Lower leg skin (tissue), 4 donors: ENCODE data around the gene MRPL33. TPM values are rescaled to one million over a fixed set of nuclear protein-coding genes. Genes with fewer than 3 reads are reported as not detected.
A peak's percentile ranks its signal among the peaks of the same experiment; 100 is the strongest.
"Not testable (repeated sequence)": the region's sequence is repeated elsewhere in the genome, so short reads cannot be mapped to it uniquely, and the experiment has no call there.

Experiments used
- DNase-seq, 2 donors: peaks; one replicate each; pipeline ENCODE4 v3.0.0-alpha.2; 2019; ENCODE audit warnings: low spot score in 2 of 2
- H3K4me3 ChIP-seq: fragments of 200-600 bp; sonication (generic); 2 replicates; pipeline ENCODE4 v1.5.1; 2017; ENCODE audit warnings: mild to moderate bottlenecking, low read depth; ENCODE audit not compliant: poor library complexity, severe bottlenecking
- POLR2A ChIP-seq, 2 donors: fragments of 450-650 bp; IDR thresholded peaks; one replicate each; pipeline ENCODE4 v1.6.1; 2016 to 2017; ENCODE audit warnings: antibody characterized with exemption in 2 of 2, mild to moderate bottlenecking in 1 of 2, moderate library complexity in 1 of 2
- WGBS, 2 donors: methylation state at CpG; one replicate each; pipeline ENCODE4 v1.1.5; 2018; 5-methylcytosine and 5-hydroxymethylcytosine counted together
- intact Hi-C: fragments of 100-400 bp; cut with DNase I; formaldehyde crosslinking; loops from one replicate; pipeline ENCODE4 v1.15.0; 2023; ENCODE audit warnings: low total_unique reads
- total RNA-seq, 4 donors: library from RNA; depleted of rRNA; stranded (reverse); fragments of >200 nt; gene quantifications; one replicate each; pipeline ENCODE4 v1.1.0, GENCODE V29; 2016
- TF ChIP-seq, protein P1 (sequence below), 3 donors: fragments of 450-650 bp; IDR thresholded peaks; one replicate each; pipeline ENCODE4 v1.5.1; 2016; ENCODE audit warnings: antibody characterized with exemption in 3 of 3, mild to moderate bottlenecking in 3 of 3, moderate library complexity in 2 of 3

The MRPL33 gene
- total RNA-seq, 4 donors from 2014 or later = 43.3 to 64.9 (median 54.5) TPM

GRCh38 chr2:27754831-27755230 is 16.7 kb upstream of the MRPL33 start:
- TF ChIP-seq, protein P1, sequence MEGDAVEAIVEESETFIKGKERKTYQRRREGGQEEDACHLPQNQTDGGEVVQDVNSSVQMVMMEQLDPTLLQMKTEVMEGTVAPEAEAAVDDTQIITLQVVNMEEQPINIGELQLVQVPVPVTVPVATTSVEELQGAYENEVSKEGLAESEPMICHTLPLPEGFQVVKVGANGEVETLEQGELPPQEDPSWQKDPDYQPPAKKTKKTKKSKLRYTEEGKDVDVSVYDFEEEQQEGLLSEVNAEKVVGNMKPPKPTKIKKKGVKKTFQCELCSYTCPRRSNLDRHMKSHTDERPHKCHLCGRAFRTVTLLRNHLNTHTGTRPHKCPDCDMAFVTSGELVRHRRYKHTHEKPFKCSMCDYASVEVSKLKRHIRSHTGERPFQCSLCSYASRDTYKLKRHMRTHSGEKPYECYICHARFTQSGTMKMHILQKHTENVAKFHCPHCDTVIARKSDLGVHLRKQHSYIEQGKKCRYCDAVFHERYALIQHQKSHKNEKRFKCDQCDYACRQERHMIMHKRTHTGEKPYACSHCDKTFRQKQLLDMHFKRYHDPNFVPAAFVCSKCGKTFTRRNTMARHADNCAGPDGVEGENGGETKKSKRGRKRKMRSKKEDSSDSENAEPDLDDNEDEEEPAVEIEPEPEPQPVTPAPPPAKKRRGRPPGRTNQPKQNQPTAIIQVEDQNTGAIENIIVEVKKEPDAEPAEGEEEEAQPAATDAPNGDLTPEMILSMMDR (IDR thresholded peaks at IDR 0.05) = no peak
- no peak for TF ChIP-seq POLR2A (IDR thresholded peaks at IDR 0.05)
- intact Hi-C loops = loop anchor here (10.0 kb wide), 1 partner anchor 700 kb away; no protein-coding TSS in a partner anchor
- peak in 1 of 2 donors; percentile 50 for DNase-seq
- 95 to 96% methylated on average over 5 of the region's 5 CpGs for WGBS, 2 donors
- no peak overlapping the region for H3K4me3 ChIP-seq

DNA sequence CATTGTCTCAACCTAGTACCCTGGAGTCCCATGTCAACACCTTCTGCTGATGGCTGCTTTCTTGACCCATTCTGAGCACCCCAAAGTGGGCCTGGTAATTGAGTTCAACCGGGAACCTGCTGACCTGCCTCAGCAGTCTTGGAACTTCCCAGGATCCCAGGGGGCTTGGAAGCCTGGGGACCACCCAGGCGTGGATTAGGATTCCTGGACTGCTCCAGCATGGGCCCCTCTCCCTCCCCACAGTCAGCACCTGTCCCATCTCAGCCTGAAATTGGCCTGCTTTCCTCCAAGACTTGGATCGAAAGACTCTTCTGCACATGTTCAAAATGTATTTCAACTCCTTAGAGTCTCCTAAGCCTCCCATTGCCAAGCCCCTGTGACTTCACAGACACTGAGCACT is 15.4 kb upstream of the MRPL33 start:
- TF ChIP-seq, protein P1 (IDR thresholded peaks at IDR 0.05) = no peak
- TF ChIP-seq POLR2A (IDR thresholded peaks at IDR 0.05) = no peak
- intact Hi-C loops = loop anchor here (10.0 kb wide), 1 partner anchor 699 kb away; no protein-coding TSS in a partner anchor
- H3K4me3 ChIP-seq = no peak overlapping the region
- 94 to 95% methylated on average over 3 of the region's 3 CpGs for WGBS, 2 donors
- DNase-seq = peak in 1 of 2 donors; percentile 45

DNA sequence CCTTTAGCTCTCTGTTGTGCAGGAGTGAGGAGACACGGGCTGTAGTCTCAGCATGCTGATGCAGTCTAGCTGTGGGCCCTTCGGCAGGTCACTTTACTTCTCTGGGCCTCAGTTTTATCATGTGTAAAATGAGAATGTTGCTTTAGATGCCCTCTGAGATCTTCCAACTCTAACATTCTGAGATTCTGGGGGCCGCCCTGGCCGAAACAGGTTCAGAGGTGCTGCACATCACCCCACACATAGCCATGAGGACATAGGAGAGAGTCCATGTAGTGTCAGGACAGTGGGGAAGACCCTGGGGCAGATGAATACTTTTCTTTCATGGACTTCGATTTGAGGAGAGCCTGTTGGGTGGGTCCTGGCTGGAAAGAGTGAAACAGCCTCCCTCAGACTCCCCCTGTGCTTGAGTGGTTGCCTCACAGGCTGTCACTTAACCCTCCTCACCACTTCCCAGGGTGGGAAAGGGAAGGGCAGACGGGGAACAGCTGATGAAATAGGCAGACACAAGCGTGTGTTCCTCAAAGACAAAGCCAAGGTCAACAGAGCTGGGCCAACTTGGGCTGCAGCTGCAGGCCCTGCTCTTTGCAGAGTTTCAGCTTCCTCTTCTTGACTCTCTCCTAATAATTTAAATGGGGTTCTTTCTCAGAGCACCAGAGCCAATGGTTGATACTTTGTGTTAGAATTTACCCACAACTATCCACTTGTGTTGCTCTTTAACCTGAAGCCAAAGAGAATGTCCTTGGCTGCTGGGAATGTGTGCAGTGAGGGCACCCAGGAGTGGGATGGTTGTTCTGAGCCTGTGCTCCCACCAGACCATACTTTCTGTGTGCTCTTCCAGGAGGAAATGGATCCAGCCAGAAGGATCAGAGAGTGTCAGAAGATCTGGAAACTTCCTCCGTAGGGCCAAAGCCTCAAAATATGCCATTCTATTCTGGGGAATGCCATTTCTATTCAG is 14.7 kb upstream of the MRPL33 start:
- TF ChIP-seq POLR2A (IDR thresholded peaks at IDR 0.05) = no peak
- TF ChIP-seq, protein P1 (IDR thresholded peaks at IDR 0.05) = no peak
- H3K4me3 ChIP-seq = no peak overlapping the region
- intact Hi-C loops = loop anchor here (10.0 kb wide), 1 partner anchor 698 kb away; no protein-coding TSS in a partner anchor
- DNase-seq = peak in 1 of 2 donors; percentile 83
- WGBS, 2 donors = 83 to 88% methylated on average over 8 of the region's 8 CpGs

- TF ChIP-seq, protein P1 (IDR thresholded peaks at IDR 0.05) = no peak
- no peak for TF ChIP-seq POLR2A (IDR thresholded peaks at IDR 0.05)
- intact Hi-C loops = no loop called here
- peak in 1 of 2 donors; percentile 46 for DNase-seq
- no peak overlapping the region for H3K4me3 ChIP-seq
- WGBS, 2 donors = 84 to 89% methylated on average over 3 of the region's 3 CpGs
Measured at GRCh38 chr2:27762951-27763906, 8.3 kb upstream of the MRPL33 start.

GRCh38 chr2:27763907-27764267 is 7.6 kb upstream of the MRPL33 start:
- DNase-seq = no peak
- 95 to 98% methylated on average over 7 of the region's 7 CpGs for WGBS, 2 donors
- no peak for TF ChIP-seq POLR2A (IDR thresholded peaks at IDR 0.05)
- TF ChIP-seq, protein P1 (IDR thresholded peaks at IDR 0.05) = no peak
- no peak overlapping the region for H3K4me3 ChIP-seq
- intact Hi-C loops = no loop called here

GRCh38 chr2:27764526-27764925 is 7.0 kb upstream of the MRPL33 start:
- 89 to 90% methylated on average over 3 of the region's 3 CpGs for WGBS, 2 donors

More at GRCh38 chr2:27764526-27764925, 7.0 kb upstream of the MRPL33 start:
- intact Hi-C loops, H3K4me3 ChIP-seq, DNase-seq: not testable (repeated sequence)
